Body of pancreas (tissue), 4 donors: ENCODE measurements around the gene TAF6L. TPM values are rescaled to one million over a fixed set of nuclear protein-coding genes. Genes with fewer than 3 reads are reported as not detected.

ENCODE experiments used
- ATAC-seq: fragments of 150-250 bp; one replicate; pipeline ENCODE4 v1.9.1; 2016
- DNase-seq, 4 donors: peaks; one replicate each; pipeline ENCODE4 v3.0.0-alpha.2; 2019
- H3K27ac ChIP-seq, 4 donors: fragments of 200-600 bp; sonication (generic); 1 replicate in 3 of 4; 2 replicates in 1 of 4; pipeline versions ENCODE4 v1.5.1 to v1.6.1; 2016 to 2019; ENCODE audit warnings: mild to moderate bottlenecking in 1 of 4, mixed read lengths in 1 of 4, moderate library complexity in 1 of 4
- H3K27me3 ChIP-seq, 2 donors: fragments of 200-600 bp; sonication (generic); one replicate each; pipeline ENCODE4 v1.6.0; 2016; ENCODE audit warnings: mild to moderate bottlenecking in 1 of 2
- H3K36me3 ChIP-seq, 2 donors: fragments of 200-600 bp; sonication (generic); replicated peaks in 1 of 2; 2 replicates each; pipeline ENCODE4 v1.5.1; 2016; ENCODE audit warnings: low read depth in 2 of 2; ENCODE audit not compliant: insufficient read depth in 1 of 2
- H3K4me1 ChIP-seq: fragments of 200-600 bp; sonication (generic); one replicate; pipeline ENCODE4 v1.6.0; 2016
- H3K4me3 ChIP-seq, 2 donors: fragments of 200-600 bp; sonication (generic); 1 replicate in 1 of 2; 2 replicates in 1 of 2; pipeline ENCODE4 v1.5.1; 2016 to 2019
- H3K9me3 ChIP-seq, 3 donors: fragments of 200-600 bp; sonication (generic); 1 replicate in 2 of 3; 2 replicates in 1 of 3; pipeline ENCODE4 v1.5.1; 2016
- POLR2A ChIP-seq, 3 donors: fragments of 450-650 bp; IDR thresholded peaks; one replicate each; pipeline ENCODE4 v1.6.1; 2016; ENCODE audit warnings: antibody characterized with exemption in 3 of 3, mild to moderate bottlenecking in 2 of 3
- WGBS, 2 donors: methylation state at CpG; one replicate each; pipeline ENCODE4 v1.1.5; 2017; 5-methylcytosine and 5-hydroxymethylcytosine counted together
- intact Hi-C: fragments of 100-400 bp; cut with DNase I; formaldehyde crosslinking; loops from one replicate; pipeline ENCODE4 v1.15.1; 2023
- total RNA-seq, 2 donors: library from RNA; depleted of rRNA; stranded (reverse); fragments of >200 nt; gene quantifications; one replicate each; pipeline ENCODE4 v1.1.0, GENCODE V29; 2016
- TF ChIP-seq, protein P1 (sequence below), 7 experiments: fragments of 450-650 bp in 4 of 7; fragments of 200-600 bp in 3 of 7; sonication (generic) in 3 of 7; IDR thresholded peaks; one replicate each; pipeline ENCODE4 v1.5.1; 2016 to 2019; ENCODE audit warnings: antibody characterized with exemption in 7 of 7

The TAF6L gene
- total RNA-seq, 2 donors from 2014 or later, result 23.9 to 39.9 TPM

DNA sequence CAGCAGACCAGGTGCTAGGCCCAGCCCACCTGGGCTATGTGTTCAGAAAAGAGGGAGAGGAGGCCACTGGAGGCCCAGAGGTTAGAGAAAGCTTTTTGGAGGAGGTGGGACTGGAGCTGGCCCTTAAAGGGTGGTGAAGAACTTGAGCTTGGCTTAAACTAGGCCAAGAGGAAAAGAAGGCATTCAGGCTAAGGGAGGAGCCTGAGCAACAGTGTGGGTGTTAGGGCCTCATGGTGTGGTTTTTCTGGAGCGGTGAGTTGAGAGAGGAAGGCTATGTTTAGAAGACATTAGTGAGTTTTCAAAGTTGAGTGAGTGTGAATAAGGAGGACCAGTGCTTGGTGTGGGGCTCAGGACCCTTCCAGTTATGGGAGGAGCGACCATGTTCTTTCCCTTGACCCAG is 6.2 kb downstream of the TAF6L start:
- Histone ChIP-seq H3K4me1 (peaks cover 13% of the 10 kb centered on the region), H3K9me3 (no peaks in the 10 kb centered on the region), H3K36me3 (peaks cover 0 to 4% of the 10 kb centered on the region in 2 donors), H3K27me3 (no peaks in the 10 kb centered on the region), H3K4me3 (no peak overlapping the region), H3K27ac (no peak overlapping the region)
- 90 to 96% methylated on average over 2 of the region's 2 CpGs for WGBS, 2 donors
- intact Hi-C loops, result no loop called here
- ATAC-seq (no peak), DNase-seq (no peak)
- TF ChIP-seq, protein P1, sequence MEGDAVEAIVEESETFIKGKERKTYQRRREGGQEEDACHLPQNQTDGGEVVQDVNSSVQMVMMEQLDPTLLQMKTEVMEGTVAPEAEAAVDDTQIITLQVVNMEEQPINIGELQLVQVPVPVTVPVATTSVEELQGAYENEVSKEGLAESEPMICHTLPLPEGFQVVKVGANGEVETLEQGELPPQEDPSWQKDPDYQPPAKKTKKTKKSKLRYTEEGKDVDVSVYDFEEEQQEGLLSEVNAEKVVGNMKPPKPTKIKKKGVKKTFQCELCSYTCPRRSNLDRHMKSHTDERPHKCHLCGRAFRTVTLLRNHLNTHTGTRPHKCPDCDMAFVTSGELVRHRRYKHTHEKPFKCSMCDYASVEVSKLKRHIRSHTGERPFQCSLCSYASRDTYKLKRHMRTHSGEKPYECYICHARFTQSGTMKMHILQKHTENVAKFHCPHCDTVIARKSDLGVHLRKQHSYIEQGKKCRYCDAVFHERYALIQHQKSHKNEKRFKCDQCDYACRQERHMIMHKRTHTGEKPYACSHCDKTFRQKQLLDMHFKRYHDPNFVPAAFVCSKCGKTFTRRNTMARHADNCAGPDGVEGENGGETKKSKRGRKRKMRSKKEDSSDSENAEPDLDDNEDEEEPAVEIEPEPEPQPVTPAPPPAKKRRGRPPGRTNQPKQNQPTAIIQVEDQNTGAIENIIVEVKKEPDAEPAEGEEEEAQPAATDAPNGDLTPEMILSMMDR (IDR thresholded peaks at IDR 0.05), result no peak
- TF ChIP-seq POLR2A (IDR thresholded peaks at IDR 0.05), result no peak

DNA sequence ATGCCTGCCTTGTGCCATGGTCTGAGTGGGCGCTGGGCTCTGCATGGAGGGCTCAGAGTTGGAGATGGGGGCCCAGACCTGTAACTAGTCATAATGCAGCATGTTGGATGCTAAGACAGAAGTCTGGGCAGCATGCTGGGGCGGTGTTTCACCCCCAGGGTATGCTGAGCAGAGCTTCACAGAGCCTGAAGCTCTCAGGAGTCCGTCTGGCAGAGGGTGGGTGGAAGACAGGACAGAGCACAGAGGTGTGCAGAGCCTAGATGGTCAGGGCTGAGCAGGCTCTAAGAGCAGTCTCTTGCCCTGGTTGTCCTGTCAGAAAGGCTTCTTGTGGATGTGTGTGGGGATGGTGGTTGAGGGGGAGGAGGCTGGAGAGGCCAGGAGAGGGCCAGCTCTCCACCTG is 7.2 kb downstream of the TAF6L start:
- 90 to 100% methylated on average over 2 to 3 of the region's 3 CpGs for WGBS, 2 donors
- ATAC-seq, result no peak
- intact Hi-C loops, result no loop called here
- Histone ChIP-seq H3K4me1 (peaks cover 3% of the 10 kb centered on the region), H3K27ac (no peak overlapping the region), H3K4me3 (no peak overlapping the region), H3K36me3 (peaks cover 0 to 4% of the 10 kb centered on the region in 2 donors), H3K27me3 (no peaks in the 10 kb centered on the region), H3K9me3 (no peaks in the 10 kb centered on the region)
- DNase-seq, result no peak
- no peak for TF ChIP-seq POLR2A (IDR thresholded peaks at IDR 0.05)
- TF ChIP-seq, protein P1 (IDR thresholded peaks at IDR 0.05), result no peak

DNA sequence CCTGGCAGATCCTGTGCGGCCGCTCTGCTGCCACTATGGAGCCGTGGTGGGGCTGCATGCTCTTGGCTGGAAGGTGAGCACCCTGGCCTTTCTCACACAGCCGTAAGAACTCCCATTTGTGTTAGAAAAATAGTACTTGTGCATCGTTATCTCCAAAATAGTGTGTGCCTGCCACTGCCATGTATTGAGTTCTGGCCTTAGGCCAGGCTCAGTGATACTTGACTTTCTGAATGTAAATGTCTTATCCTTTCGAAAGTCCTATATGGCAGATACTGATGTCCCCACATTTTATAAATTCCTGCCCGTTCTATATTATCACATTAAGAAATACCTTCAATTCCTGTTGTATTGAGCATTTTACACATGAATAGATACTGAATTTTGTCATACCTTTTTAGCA is 11.6 kb downstream of the TAF6L start:
- DNase-seq, result no peak
- no peak for TF ChIP-seq POLR2A (IDR thresholded peaks at IDR 0.05)
- TF ChIP-seq, protein P1 (IDR thresholded peaks at IDR 0.05), result no peak
- intact Hi-C loops, result no loop called here
- Histone ChIP-seq H3K4me3 (no peak overlapping the region), H3K27me3 (no peaks in the 10 kb centered on the region), H3K27ac (no peak overlapping the region), H3K9me3 (no peaks in the 10 kb centered on the region), H3K36me3 (no peaks in the 10 kb centered on the region), H3K4me1 (peaks cover 11% of the 10 kb centered on the region)
- 88 to 92% methylated on average over 7 of the region's 7 CpGs for WGBS, 2 donors
- ATAC-seq, result no peak

DNA sequence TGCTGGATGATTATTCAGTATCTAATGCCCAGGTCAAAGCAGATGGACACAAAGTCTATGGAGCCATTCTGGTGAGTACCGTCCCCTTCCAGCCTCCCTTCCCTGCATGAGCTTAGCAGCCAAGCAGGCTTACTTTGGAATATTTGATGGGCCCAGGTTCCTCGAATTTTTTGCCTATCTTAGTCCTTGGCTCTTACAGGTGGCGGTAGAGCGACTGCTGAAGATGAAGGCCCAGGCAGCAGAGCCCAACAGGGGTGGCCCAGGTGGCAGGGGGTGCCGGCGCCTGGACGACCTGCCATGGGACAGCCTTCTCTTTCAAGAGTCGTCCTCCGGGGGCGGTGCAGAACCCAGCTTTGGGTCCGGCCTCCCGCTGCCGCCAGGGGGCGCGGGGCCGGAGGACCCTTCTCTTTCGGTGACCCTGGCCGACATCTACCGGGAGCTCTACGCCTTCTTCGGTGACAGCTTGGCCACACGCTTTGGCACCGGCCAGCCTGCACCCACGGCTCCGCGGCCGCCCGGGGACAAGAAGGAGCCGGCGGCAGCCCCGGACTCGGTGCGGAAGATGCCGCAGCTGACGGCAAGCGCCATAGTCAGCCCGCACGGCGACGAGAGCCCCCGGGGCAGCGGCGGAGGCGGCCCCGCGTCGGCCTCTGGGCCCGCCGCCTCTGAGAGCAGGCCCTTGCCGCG is 15.3 kb downstream of the TAF6L start:
- H3K4me1 ChIP-seq, result peaks cover 44% of the 10 kb centered on the region
- intact Hi-C loops, result no loop called here
- H3K36me3 ChIP-seq, result no peaks in the 10 kb centered on the region
- H3K9me3 ChIP-seq, result no peaks in the 10 kb centered on the region
- ATAC-seq (peak; percentile 82), DNase-seq (peak; percentile 89 to 91 (median 90))
- peak overlapping the region; percentile 79 to 86 for H3K4me3 ChIP-seq
- WGBS, 2 donors, result 2% methylated on average over 18 to 51 of the region's 51 CpGs
- peak overlapping the region; percentile 85 to 98 (median 98) for H3K27ac ChIP-seq
- no peak for TF ChIP-seq POLR2A (IDR thresholded peaks at IDR 0.05)
- TF ChIP-seq, protein P1 (IDR thresholded peaks at IDR 0.05), result peak; percentile 86 to 99 (median 98)
- H3K27me3 ChIP-seq, result no peaks in the 10 kb centered on the region
